H1 (cell line): Measurements from ENCODE around the gene GH2. TPM values are rescaled to one million over a fixed set of nuclear protein-coding genes. Genes with fewer than 3 reads are reported as not detected.
"Not testable (repeated sequence)": the region's sequence is repeated elsewhere in the genome, so short reads cannot be mapped to it uniquely, and the experiment has no call there.

ENCODE experiments used
- CTCF ChIA-PET: fragments of 300-600 bp; sonication (Branson Sonifier 250); formaldehyde crosslinking; loops from one replicate; lab custom pipeline; 2021; ENCODE audit not compliant: partially characterized antibody; lab: Charles Lee
- POLR2A ChIA-PET: fragments of 300-600 bp; sonication (Branson Sonifier 250); formaldehyde crosslinking; loops from one replicate; lab custom pipeline; 2021; ENCODE audit warnings: inconsistent platforms; ENCODE audit not compliant: partially characterized antibody; lab: Charles Lee
- DNase-seq, 2 experiments: peaks; one replicate each; pipeline versions ENCODE4 v3.0.0 to v3.0.0-alpha.2; 2010 to 2022; ENCODE audit warnings: low spot score in 2 of 2, low read depth in 1 of 2, mixed read lengths in 1 of 2
- FAIRE-seq: peaks from 2 replicates; lab custom pipeline; 2011; peaks lifted over from hg19 to GRCh38; lab: Jason Lieb, UNC
- H2AFZ ChIP-seq: 2 replicates; pipeline ENCODE4 v1.8.1; 2012; ENCODE audit warnings: low read length, inconsistent platforms
- H2AK5ac ChIP-seq: 2 replicates; pipeline ENCODE4 v1.6.1; 2013; ENCODE audit warnings: low read depth, low read length
- H2BK120ac ChIP-seq: replicated peaks from 2 replicates; pipeline ENCODE3; 2013; ENCODE audit warnings: low read depth, low read length, inconsistent platforms
- H2BK12ac ChIP-seq: 2 replicates; pipeline ENCODE4 v1.6.1; 2013; ENCODE audit warnings: low read depth, low read length
- H2BK15ac ChIP-seq: 2 replicates; pipeline ENCODE4 v1.6.1; 2013; ENCODE audit warnings: low read length
- H2BK20ac ChIP-seq: 2 replicates; pipeline ENCODE4 v1.6.1; 2013; ENCODE audit warnings: low read length
- H2BK5ac ChIP-seq: 2 replicates; pipeline ENCODE4 v1.6.1; 2013; ENCODE audit warnings: low read depth, low read length
- H3K14ac ChIP-seq: 2 replicates; pipeline ENCODE4 v1.6.1; 2013; ENCODE audit warnings: inconsistent platforms; ENCODE audit not compliant: insufficient read length
- H3K18ac ChIP-seq: 2 replicates; pipeline ENCODE4 v1.6.1; 2013; ENCODE audit warnings: low read length; ENCODE audit errors: extremely low read depth
- H3K23ac ChIP-seq: 2 replicates; pipeline ENCODE4 v1.6.1; 2013; ENCODE audit warnings: inconsistent platforms; ENCODE audit not compliant: insufficient read length
- H3K23me2 ChIP-seq: 2 replicates; pipeline ENCODE4 v1.6.1; 2013; ENCODE audit warnings: low read depth, low read length
- H3K27ac ChIP-seq: 2 replicates; pipeline ENCODE4 v1.6.1; 2011; ENCODE audit warnings: low read depth, low read length, inconsistent platforms
- H3K27me3 ChIP-seq, 4 experiments: replicated peaks in 1 of 4; 1 replicate in 1 of 4; 2 replicates in 3 of 4; pipeline versions ENCODE4 v1.6.1 to v1.8.1; 2011 to 2013; ENCODE audit warnings: low read length in 3 of 4, mild to moderate bottlenecking in 3 of 4, inconsistent platforms in 2 of 4, mixed read lengths in 2 of 4, moderate library complexity in 1 of 4; ENCODE audit not compliant: control insufficient read depth in 3 of 4, insufficient read depth in 3 of 4; ENCODE audit errors: extremely low read depth in 1 of 4
- H3K36me3 ChIP-seq, 4 experiments: 2 replicates each; pipeline versions ENCODE4 v1.6.1 to v1.8.1; 2011 to 2013; ENCODE audit warnings: mild to moderate bottlenecking in 4 of 4, low read length in 3 of 4, moderate library complexity in 2 of 4, control low read depth in 1 of 4, inconsistent platforms in 1 of 4; ENCODE audit not compliant: insufficient read depth in 4 of 4, control insufficient read depth in 2 of 4
- H3K4ac ChIP-seq: replicated peaks from 2 replicates; pipeline ENCODE3; 2013; ENCODE audit warnings: low read length, low read depth, mixed read lengths, inconsistent platforms; ENCODE audit not compliant: insufficient read length
- H3K4me1 ChIP-seq, 4 experiments: replicated peaks in 1 of 4; 1 replicate in 1 of 4; 2 replicates in 3 of 4; pipeline versions ENCODE4 v1.6.1 to v1.8.1; 2011 to 2013; ENCODE audit warnings: low read length in 3 of 4, inconsistent platforms in 2 of 4, mixed read lengths in 1 of 4; ENCODE audit not compliant: insufficient read depth in 4 of 4, control insufficient read depth in 3 of 4
- H3K4me2 ChIP-seq, 2 experiments: 2 replicates each; pipeline versions ENCODE4 v1.6.1 to v1.8.1; 2011 to 2013; ENCODE audit warnings: low read depth in 2 of 2, low read length in 2 of 2, control low read depth in 1 of 2, inconsistent platforms in 1 of 2, mild to moderate bottlenecking in 1 of 2; ENCODE audit not compliant: insufficient read depth in 1 of 2
- H3K4me3 ChIP-seq, 4 experiments: fragments of 200-600, 300-600 bp in 1 of 4; sonication (generic), shearing (Covaris generic), sonication (Bioruptor Twin) in 1 of 4; 2 replicates each; pipeline versions ENCODE4 v1.5.1 to v1.8.1; 2011 to 2016; ENCODE audit warnings: low read length in 4 of 4, low read depth in 3 of 4, control low read depth in 2 of 4, inconsistent platforms in 2 of 4, mild to moderate bottlenecking in 2 of 4, mixed read lengths in 1 of 4, moderate library complexity in 1 of 4; ENCODE audit not compliant: insufficient read depth in 2 of 4; ENCODE audit errors: extremely low read depth in 1 of 4
- H3K56ac ChIP-seq: replicated peaks from 2 replicates; pipeline ENCODE3; 2013; ENCODE audit warnings: low read depth, mild to moderate bottlenecking, mixed read lengths, low read length, inconsistent platforms; ENCODE audit not compliant: insufficient read length
- H3K79me1 ChIP-seq: 2 replicates; pipeline ENCODE4 v1.6.1; 2013; ENCODE audit warnings: low read depth, low read length, control low read depth
- H3K79me2 ChIP-seq, 2 experiments: 2 replicates each; pipeline versions ENCODE4 v1.6.1 to v1.8.1; 2012 to 2013; ENCODE audit warnings: low read length in 2 of 2, mild to moderate bottlenecking in 2 of 2, inconsistent platforms in 1 of 2; ENCODE audit not compliant: insufficient read depth in 2 of 2, control insufficient read depth in 1 of 2
- H3K9ac ChIP-seq, 4 experiments: replicated peaks in 1 of 4; 1 replicate in 1 of 4; 2 replicates in 3 of 4; pipeline versions ENCODE4 v1.6.1 to v1.8.1; 2011 to 2013; ENCODE audit warnings: low read depth in 3 of 4, low read length in 3 of 4, control low read depth in 2 of 4, mild to moderate bottlenecking in 2 of 4, moderate library complexity in 2 of 4, inconsistent platforms in 1 of 4; ENCODE audit errors: extremely low read depth in 1 of 4
- H3K9me3 ChIP-seq, 2 experiments: 2 replicates each; pipeline versions ENCODE4 v1.6.1 to v1.8.1; 2012 to 2013; ENCODE audit warnings: mild to moderate bottlenecking in 2 of 2, moderate library complexity in 2 of 2, control low read depth in 1 of 2, inconsistent platforms in 1 of 2, low read depth in 1 of 2, low read length in 1 of 2, mixed read lengths in 1 of 2; ENCODE audit not compliant: insufficient read depth in 2 of 2
- H4K20me1 ChIP-seq, 2 experiments: replicated peaks in 1 of 2; 2 replicates each; pipeline versions ENCODE3 to v1.8.1; 2011 to 2013; ENCODE audit warnings: inconsistent platforms in 2 of 2, low read length in 2 of 2, mild to moderate bottlenecking in 1 of 2; ENCODE audit not compliant: insufficient read depth in 2 of 2, control insufficient read depth in 1 of 2
- H4K5ac ChIP-seq: 2 replicates; pipeline ENCODE4 v1.6.1; 2013; ENCODE audit warnings: low read length, low read depth, mixed read lengths, inconsistent platforms; ENCODE audit not compliant: insufficient read length
- H4K8ac ChIP-seq: 2 replicates; pipeline ENCODE4 v1.8.0; 2013; ENCODE audit warnings: mild to moderate bottlenecking, moderate library complexity, low read length, inconsistent platforms; ENCODE audit not compliant: insufficient read depth; ENCODE audit errors: extremely low read depth
- H4K91ac ChIP-seq: replicated peaks from 2 replicates; pipeline ENCODE3; 2013; ENCODE audit warnings: low read length, mixed read lengths, inconsistent platforms; ENCODE audit not compliant: insufficient read length
- NANOG ChIP-seq: IDR thresholded peaks from 2 replicates; pipeline ENCODE4 v1.6.1; 2011; ENCODE audit warnings: low read length, low read depth, mild to moderate bottlenecking, inconsistent platforms; ENCODE audit not compliant: insufficient read depth, poor library complexity, severe bottlenecking
- WGBS, 2 experiments: shearing (Covaris generic) in 1 of 2; methylation state at CpG; one replicate each; pipeline versions ENCODE4 v1.1.6 to v1.1.7; 2013 to 2015; ENCODE audit warnings: low lambda C conversion rate in 2 of 2, mixed read lengths in 2 of 2, inconsistent platforms in 1 of 2, low coverage in 1 of 2, missing lambda C conversion rate in 1 of 2; ENCODE audit not compliant: insufficient replicate concordance in 2 of 2, insufficient coverage in 1 of 2, insufficient read length in 1 of 2; ENCODE audit errors: extremely low coverage in 1 of 2, missing lambda C conversion rate in 1 of 2; 5-methylcytosine and 5-hydroxymethylcytosine counted together
- polyA plus RNA-seq, 7 experiments: library from polyadenylated mRNA; depleted of rRNA in 3 of 7; stranded (reverse) in 5 of 7; unstranded in 2 of 7; fragments of >200 nt in 5 of 7; fragments of 200-250 nt in 2 of 7; gene quantifications; 1 replicate in 5 of 7; 2 replicates in 1 of 7; 4 replicates in 1 of 7; pipeline versions ENCODE4 v1.2.1 to v1.2.3, GENCODE V29; 2011 to 2013; ENCODE audit warnings: missing spikeins in 2 of 7, mixed read lengths in 2 of 7
- total RNA-seq: library from RNA; stranded (reverse); fragmentation: NEBNext Ultra II Directional; extraction: Animal tissue kit (Norgen Biotek cat#: 25700); gene quantifications from 2 replicates; pipeline ENCODE4 v1.2.1, GENCODE V29; 2021

GH2 gene
- total and polyA plus RNA-seq, 2 of the 8 experiments (the other 6 are each of a cell fraction or from before 2014, with no cell fraction given), result 0.60 to 1.5 TPM

GRCh38 chr17:63925615-63926014, 43.9 kb upstream of the GH2 start:
- CTCF ChIA-PET, result interaction anchor here (0.7 to 5.9 kb wide), 10 partner anchors 10 to 273 kb away, joined by 3 to 25 read pairs (median 4); partner anchors contain the start of gene ICAM2
- no peak overlapping the region for H2BK5ac ChIP-seq
- POLR2A ChIA-PET, result interaction anchor here (1.0 kb wide), 1 partner anchor 8 kb away, joined by 3 read pairs; no protein-coding TSS in a partner anchor
- H3K4me1 ChIP-seq, result peaks cover 0 to 1% (median 0%) of the 10 kb centered on the region in 4 experiments; a peak in 2 of 7 replicates
- no peak overlapping the region for H2BK120ac ChIP-seq
- H3K18ac ChIP-seq, result no peak overlapping the region
- H2BK20ac ChIP-seq, result no peak overlapping the region
- no peak overlapping the region for H3K23ac ChIP-seq
- H2AK5ac ChIP-seq, result no peak overlapping the region
- no peak overlapping the region for H3K14ac ChIP-seq
- H3K27me3 ChIP-seq, result no peaks in the 10 kb centered on the region
- H3K79me1 ChIP-seq, result no peaks in the 10 kb centered on the region
- no peak overlapping the region for H2AFZ ChIP-seq
- H3K4me2 ChIP-seq, result no peak overlapping the region
- DNase-seq (no peak), FAIRE-seq (no peak)
- no peak overlapping the region for H3K27ac ChIP-seq
- 77% methylated on average over 5 of the region's 5 CpGs; no CpG with 5 or more reads in 1 of the 2 experiments for WGBS, 2 experiments
- H3K9ac ChIP-seq, result no peak overlapping the region
- no peak overlapping the region for H4K5ac ChIP-seq
- no peak overlapping the region for H3K4ac ChIP-seq
- no peaks in the 10 kb centered on the region for H4K20me1 ChIP-seq
- H3K56ac ChIP-seq, result no peak overlapping the region
- TF ChIP-seq NANOG, result no peak
- TF ChIP-seq, all 59 proteins: peak for 0
- Histone ChIP-seq H4K91ac (no peak overlapping the region), H3K4me3 (no peak overlapping the region), H4K8ac (no peak overlapping the region), H3K23me2 (no peaks in the 10 kb centered on the region), H3K36me3 (no peaks in the 10 kb centered on the region), H3K9me3 (no peaks in the 10 kb centered on the region), H2BK12ac (no peak overlapping the region), H3K79me2 (no peaks in the 10 kb centered on the region), H2BK15ac (no peak overlapping the region)

GRCh38 chr17:63922402-63922801, 40.7 kb upstream of the GH2 start:
- DNase-seq, H3K4ac ChIP-seq, H4K5ac ChIP-seq, POLR2A ChIA-PET, H3K23me2 ChIP-seq, H2BK5ac ChIP-seq, H3K79me2 ChIP-seq, H4K8ac ChIP-seq, H3K23ac ChIP-seq, H2BK120ac ChIP-seq, H3K4me1 ChIP-seq, H2BK12ac ChIP-seq, H3K14ac ChIP-seq, H3K79me1 ChIP-seq, H2BK15ac ChIP-seq, H2AK5ac ChIP-seq, H3K9me3 ChIP-seq, H4K20me1 ChIP-seq, H4K91ac ChIP-seq, H3K18ac ChIP-seq, H2AFZ ChIP-seq, H3K27me3 ChIP-seq, H3K4me3 ChIP-seq, FAIRE-seq, H2BK20ac ChIP-seq, H3K36me3 ChIP-seq, H3K4me2 ChIP-seq, H3K56ac ChIP-seq, H3K27ac ChIP-seq, H3K9ac ChIP-seq: not testable (repeated sequence)
- 91% methylated on average over 9 of the region's 9 CpGs; no CpG with 5 or more reads in 1 of the 2 experiments for WGBS, 2 experiments
- CTCF ChIA-PET, result interaction anchor here (1.1 to 9.6 kb wide), 6 partner anchors 10 to 95 kb away, joined by 3 to 164 read pairs (median 16); partner anchors contain the start of genes CD79B and CSHL1
